HCT116 (cell line): ENCODE data around the gene UNC80. TPM values are rescaled to one million over a fixed set of nuclear protein-coding genes. Genes with fewer than 3 reads are reported as not detected.

Experiments used
- ATAC-seq: fragments of 200-7000 bp; cut with Tn5 transposase; 2 replicates; pipeline ENCODE4 v1.9.1; 2020; ENCODE audit warnings: mild to moderate bottlenecking, moderate library complexity
- BruUV-seq: library from RNA; stranded (reverse); fragments of 400-500 nt; replicated peaks from 2 replicates; lab custom pipeline; 2021; lab: Mats Ljungman, UMichigan
- CTCF ChIA-PET: fragments of 300-600 bp; sonication (Branson Sonifier 250); formaldehyde crosslinking; loops from one replicate; lab custom pipeline; 2021; ENCODE audit warnings: antibody characterized with exemption; lab: Charles Lee
- POLR2A ChIA-PET: fragments of 300-600, 350-600 bp; sonication (Branson Sonifier 250); formaldehyde crosslinking; loops from one replicate; lab custom pipeline; 2021; ENCODE audit warnings: antibody characterized with exemption; lab: Charles Lee
- RAD21 ChIA-PET, 2 experiments: fragments of 300-600 bp; sonication (Branson Sonifier 250); formaldehyde crosslinking; loops; one replicate each; lab custom pipeline; 2023; ENCODE audit warnings: low total read pairs in 2 of 2; ENCODE audit not compliant: uncharacterized antibody in 2 of 2, unreplicated experiment in 2 of 2, low non-redundant PET in 1 of 2; lab: Charles Lee
- DNase-seq: peaks from one replicate; pipeline ENCODE4 v3.0.0-alpha.2; 2010; ENCODE audit warnings: low read depth, low spot score
- H2AFZ ChIP-seq: fragments of 200-600 bp; shearing (Covaris generic), sonication (generic); 2 replicates; pipeline ENCODE4 v1.6.1; 2017; ENCODE audit warnings: low read depth, mixed run types, mixed read lengths, antibody characterized with exemption, low read length; ENCODE audit not compliant: poor library complexity, severe bottlenecking
- H3K27ac ChIP-seq: 2 replicates; pipeline ENCODE4 v1.5.1; 2012; ENCODE audit warnings: low read depth, low read length
- H3K27me3 ChIP-seq: fragments of 200-600 bp; sonication (generic); 2 replicates; pipeline ENCODE4 v1.6.1; 2016; ENCODE audit warnings: mixed run types, low read length, mixed read lengths; ENCODE audit not compliant: insufficient read depth
- H3K36me3 ChIP-seq, 2 experiments: fragments of 200-500 bp in 1 of 2; fragments of 200-600 bp in 1 of 2; sonication (Bioruptor generic) in 1 of 2; sonication (generic) in 1 of 2; 2 replicates each; pipeline versions ENCODE4 v1.5.1 to v1.6.1; 2014 to 2016; ENCODE audit warnings: low read length in 2 of 2, inconsistent platforms in 1 of 2, mixed read lengths in 1 of 2, mixed run types in 1 of 2; ENCODE audit not compliant: insufficient read depth in 2 of 2, control insufficient read depth in 1 of 2
- H3K4me1 ChIP-seq, 2 experiments: fragments of 200-600 bp in 1 of 2; sonication (generic) in 1 of 2; 2 replicates each; pipeline versions ENCODE4 v1.5.1 to v1.6.1; 2012 to 2017; ENCODE audit warnings: low read length in 2 of 2, inconsistent platforms in 1 of 2, mild to moderate bottlenecking in 1 of 2, mixed read lengths in 1 of 2, mixed run types in 1 of 2, moderate library complexity in 1 of 2; ENCODE audit not compliant: insufficient read depth in 2 of 2, control insufficient read depth in 1 of 2
- H3K4me2 ChIP-seq: fragments of 200-600 bp; sonication (generic); 2 replicates; pipeline ENCODE4 v1.6.1; 2017; ENCODE audit warnings: mixed run types, low read length, mixed read lengths
- H3K4me3 ChIP-seq, 2 experiments: fragments of 200-600 bp in 1 of 2; sonication (generic) in 1 of 2; replicated peaks in 1 of 2; 2 replicates each; pipeline ENCODE4 v1.5.1; 2011 to 2016; ENCODE audit warnings: low read length in 2 of 2, control low read depth in 1 of 2, low read depth in 1 of 2, mild to moderate bottlenecking in 1 of 2, mixed read lengths in 1 of 2, mixed run types in 1 of 2
- H3K79me2 ChIP-seq: fragments of 200-600 bp; sonication (generic); 2 replicates; pipeline ENCODE4 v1.6.1; 2017; ENCODE audit warnings: mild to moderate bottlenecking, mixed run types, low read length, moderate library complexity, mixed read lengths; ENCODE audit not compliant: insufficient read depth
- H3K9ac ChIP-seq: fragments of 200-600 bp; sonication (generic); 2 replicates; pipeline ENCODE4 v1.6.1; 2016; ENCODE audit warnings: low read length, mixed read lengths
- H3K9me2 ChIP-seq: fragments of 200-600 bp; sonication (generic), shearing (Covaris generic); 2 replicates; pipeline ENCODE4 v1.6.1; 2017; ENCODE audit warnings: mixed run types, mild to moderate bottlenecking, moderate library complexity; ENCODE audit not compliant: insufficient read depth
- H3K9me3 ChIP-seq, 2 experiments: fragments of 200-500 bp in 1 of 2; fragments of 200-600 bp in 1 of 2; sonication (Bioruptor generic) in 1 of 2; sonication (generic) in 1 of 2; 2 replicates each; pipeline ENCODE4 v1.6.1; 2014 to 2017; ENCODE audit warnings: low read length in 2 of 2, mixed read lengths in 2 of 2, inconsistent platforms in 1 of 2, low read depth in 1 of 2, mild to moderate bottlenecking in 1 of 2, mixed run types in 1 of 2, moderate library complexity in 1 of 2; ENCODE audit not compliant: control insufficient read depth in 1 of 2, insufficient read depth in 1 of 2
- H4K20me1 ChIP-seq: fragments of 200-600 bp; sonication (generic), shearing (Covaris generic); 2 replicates; pipeline ENCODE4 v1.6.1; 2017; ENCODE audit warnings: mixed run types, mild to moderate bottlenecking, moderate library complexity; ENCODE audit not compliant: insufficient read depth
- ATF3 ChIP-seq: IDR thresholded peaks from 2 replicates; pipeline ENCODE4 v1.6.1; 2012
- CBX3 ChIP-seq: IDR thresholded peaks from 2 replicates; pipeline ENCODE4 v1.6.1; 2012; ENCODE audit warnings: low read depth
- CEBPB ChIP-seq: IDR thresholded peaks from 2 replicates; pipeline ENCODE4 v1.6.1; 2012; ENCODE audit warnings: low read depth
- EGR1 ChIP-seq: IDR thresholded peaks from 2 replicates; pipeline ENCODE4 v1.6.1; 2012; ENCODE audit warnings: low read depth
- ELF1 ChIP-seq: IDR thresholded peaks from 2 replicates; pipeline ENCODE4 v1.6.1; 2012; ENCODE audit warnings: low read depth, borderline replicate concordance
- EZH2 ChIP-seq: fragments of 200-600 bp; sonication (generic); IDR thresholded peaks from 2 replicates; pipeline ENCODE4 v1.6.1; 2017; ENCODE audit warnings: antibody characterized with exemption, mixed run types
- EZH2phosphoT487 ChIP-seq: fragments of 200-600 bp; IDR thresholded peaks from 2 replicates; pipeline ENCODE4 v1.6.1; 2018; ENCODE audit warnings: antibody characterized with exemption, borderline replicate concordance
- JUND ChIP-seq: IDR thresholded peaks from 2 replicates; pipeline ENCODE4 v1.6.1; 2012
- MAX ChIP-seq: IDR thresholded peaks from 2 replicates; pipeline ENCODE4 v1.6.1; 2012
- POLR2A ChIP-seq: IDR thresholded peaks from 2 replicates; pipeline ENCODE4 v1.7.0; 2011; ENCODE audit warnings: borderline replicate concordance; ENCODE audit not compliant: insufficient read depth, insufficient read length; ENCODE audit errors: extremely low read depth
- POLR2AphosphoS5 ChIP-seq: IDR thresholded peaks from 2 replicates; pipeline ENCODE4 v1.6.1; 2011; ENCODE audit warnings: mild to moderate bottlenecking, low read depth, low read length, moderate library complexity
- RAD21 ChIP-seq: IDR thresholded peaks from 2 replicates; pipeline ENCODE4 v1.6.1; 2012; ENCODE audit warnings: low read depth, mild to moderate bottlenecking
- SIN3A ChIP-seq: IDR thresholded peaks from 2 replicates; pipeline ENCODE4 v1.6.1; 2012; ENCODE audit warnings: low read depth
- SP1 ChIP-seq: IDR thresholded peaks from 2 replicates; pipeline ENCODE4 v1.6.1; 2012; ENCODE audit warnings: low read depth
- TCF7L2 ChIP-seq: IDR thresholded peaks from 2 replicates; pipeline ENCODE4 v1.7.0; 2011; ENCODE audit warnings: borderline replicate concordance, inconsistent platforms; ENCODE audit not compliant: insufficient read depth, insufficient read length; ENCODE audit errors: extremely low read depth
- YY1 ChIP-seq: IDR thresholded peaks from 2 replicates; pipeline ENCODE4 v1.6.1; 2011; ENCODE audit warnings: low read length, low read depth, moderate library complexity, mild to moderate bottlenecking; ENCODE audit not compliant: insufficient replicate concordance; ENCODE audit errors: extremely low read depth
- ZFX ChIP-seq: fragments of 450-650 bp; IDR thresholded peaks from 2 replicates; pipeline ENCODE4 v1.6.1; 2017
- ZNF274 ChIP-seq: fragments of 200-500 bp; sonication (Bioruptor generic); IDR thresholded peaks from 2 replicates; pipeline ENCODE4 v1.6.1; 2014; ENCODE audit warnings: mild to moderate bottlenecking, low read depth, low read length, inconsistent platforms
- intact Hi-C: fragments of 100-400 bp; cut with micrococcal nuclease; formaldehyde crosslinking; loops from 2 replicates; pipeline ENCODE4 v1.10.0; 2022
- total RNA-seq: library from RNA; stranded (reverse); gene quantifications from one replicate; pipeline ENCODE4 v1.2.1, GENCODE V29; 2021; ENCODE audit not compliant: unreplicated experiment
- TF ChIP-seq, protein P1 (sequence below), 3 experiments: fragments of 200-600 bp in 1 of 3; sonication (generic) in 1 of 3; IDR thresholded peaks in 2 of 3; conservative IDR thresholded peaks in 1 of 3; 2 replicates each; pipeline ENCODE4 v1.5.1; 2012 to 2017; ENCODE audit warnings: low read depth in 2 of 3, low read length in 2 of 3, antibody characterized with exemption in 1 of 3, borderline replicate concordance in 1 of 3, control low read depth in 1 of 3, mild to moderate bottlenecking in 1 of 3, mixed read lengths in 1 of 3, mixed run types in 1 of 3, moderate library complexity in 1 of 3; ENCODE audit not compliant: insufficient read depth in 1 of 3
- TF ChIP-seq, protein P2 (sequence below): IDR thresholded peaks from 2 replicates; pipeline ENCODE4 v1.6.1; 2011; ENCODE audit warnings: mild to moderate bottlenecking, low read length, moderate library complexity; ENCODE audit not compliant: insufficient replicate concordance; ENCODE audit errors: extremely low read depth

UNC80 gene
- total RNA-seq, 1 experiment from 2014 or later = not detected

GRCh38 chr2:209958016-209958415 is 186.4 kb downstream of the UNC80 start:
- POLR2A ChIA-PET = no interaction called here
- no TSS peak for BruUV-seq
- Histone ChIP-seq H3K4me2 (no peak overlapping the region), H3K4me1 (peaks cover 0 to 5% of the 10 kb centered on the region in 2 experiments; a peak in 2 of 4 replicates), H3K79me2 (no peaks in the 10 kb centered on the region), H3K9ac (no peak overlapping the region), H3K9me2 (no peaks in the 10 kb centered on the region), H2AFZ (no peak overlapping the region)
- CTCF ChIA-PET = interaction anchor here (1.5 kb wide), 1 partner anchor 20 kb away, joined by 3 read pairs; no protein-coding TSS in a partner anchor
- intact Hi-C loops = no loop called here
- TF ChIP-seq CBX3 (no peak), EGR1 (no peak), JUND (no peak), CEBPB (no peak), POLR2AphosphoS5 (no peak), YY1 (no peak), ELF1 (no peak), SIN3A (no peak), EZH2phosphoT487 (no peak), POLR2A (no peak), EZH2 (no peak), ZNF274 (no peak), TCF7L2 (no peak), ATF3 (no peak), RAD21 (no peak), ZFX (no peak), SP1 (no peak), MAX (no peak)
- TF ChIP-seq, protein P1, sequence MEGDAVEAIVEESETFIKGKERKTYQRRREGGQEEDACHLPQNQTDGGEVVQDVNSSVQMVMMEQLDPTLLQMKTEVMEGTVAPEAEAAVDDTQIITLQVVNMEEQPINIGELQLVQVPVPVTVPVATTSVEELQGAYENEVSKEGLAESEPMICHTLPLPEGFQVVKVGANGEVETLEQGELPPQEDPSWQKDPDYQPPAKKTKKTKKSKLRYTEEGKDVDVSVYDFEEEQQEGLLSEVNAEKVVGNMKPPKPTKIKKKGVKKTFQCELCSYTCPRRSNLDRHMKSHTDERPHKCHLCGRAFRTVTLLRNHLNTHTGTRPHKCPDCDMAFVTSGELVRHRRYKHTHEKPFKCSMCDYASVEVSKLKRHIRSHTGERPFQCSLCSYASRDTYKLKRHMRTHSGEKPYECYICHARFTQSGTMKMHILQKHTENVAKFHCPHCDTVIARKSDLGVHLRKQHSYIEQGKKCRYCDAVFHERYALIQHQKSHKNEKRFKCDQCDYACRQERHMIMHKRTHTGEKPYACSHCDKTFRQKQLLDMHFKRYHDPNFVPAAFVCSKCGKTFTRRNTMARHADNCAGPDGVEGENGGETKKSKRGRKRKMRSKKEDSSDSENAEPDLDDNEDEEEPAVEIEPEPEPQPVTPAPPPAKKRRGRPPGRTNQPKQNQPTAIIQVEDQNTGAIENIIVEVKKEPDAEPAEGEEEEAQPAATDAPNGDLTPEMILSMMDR (IDR thresholded peaks at IDR 0.05 in 2 of 3, conservative IDR thresholded peaks at IDR 0.05 in 1 of 3; ENCODE audit: borderline replicate concordance in 1 of 3, insufficient read depth in 1 of 3, low read depth in 2 of 3, low read length in 2 of 3) = no peak
- TF ChIP-seq, protein P2, sequence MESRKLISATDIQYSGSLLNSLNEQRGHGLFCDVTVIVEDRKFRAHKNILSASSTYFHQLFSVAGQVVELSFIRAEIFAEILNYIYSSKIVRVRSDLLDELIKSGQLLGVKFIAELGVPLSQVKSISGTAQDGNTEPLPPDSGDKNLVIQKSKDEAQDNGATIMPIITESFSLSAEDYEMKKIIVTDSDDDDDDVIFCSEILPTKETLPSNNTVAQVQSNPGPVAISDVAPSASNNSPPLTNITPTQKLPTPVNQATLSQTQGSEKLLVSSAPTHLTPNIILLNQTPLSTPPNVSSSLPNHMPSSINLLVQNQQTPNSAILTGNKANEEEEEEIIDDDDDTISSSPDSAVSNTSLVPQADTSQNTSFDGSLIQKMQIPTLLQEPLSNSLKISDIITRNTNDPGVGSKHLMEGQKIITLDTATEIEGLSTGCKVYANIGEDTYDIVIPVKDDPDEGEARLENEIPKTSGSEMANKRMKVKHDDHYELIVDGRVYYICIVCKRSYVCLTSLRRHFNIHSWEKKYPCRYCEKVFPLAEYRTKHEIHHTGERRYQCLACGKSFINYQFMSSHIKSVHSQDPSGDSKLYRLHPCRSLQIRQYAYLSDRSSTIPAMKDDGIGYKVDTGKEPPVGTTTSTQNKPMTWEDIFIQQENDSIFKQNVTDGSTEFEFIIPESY = no peak
- TF ChIP-seq, all 23 proteins: peak for 0
- Histone ChIP-seq H3K27me3 (no peaks in the 10 kb centered on the region), H3K27ac (no peak overlapping the region), H3K4me3 (no peak overlapping the region), H3K9me3 (no peaks in the 10 kb centered on the region), H4K20me1 (no peaks in the 10 kb centered on the region), H3K36me3 (no peaks in the 10 kb centered on the region)
- no peak for ATAC-seq
- RAD21 ChIA-PET = no interaction called here
- no peak for DNase-seq
